ENCODE data around the gene SDC1.
A peak's percentile ranks its signal among the peaks of the same experiment; 100 is the strongest.

SDC1 gene

DNA sequence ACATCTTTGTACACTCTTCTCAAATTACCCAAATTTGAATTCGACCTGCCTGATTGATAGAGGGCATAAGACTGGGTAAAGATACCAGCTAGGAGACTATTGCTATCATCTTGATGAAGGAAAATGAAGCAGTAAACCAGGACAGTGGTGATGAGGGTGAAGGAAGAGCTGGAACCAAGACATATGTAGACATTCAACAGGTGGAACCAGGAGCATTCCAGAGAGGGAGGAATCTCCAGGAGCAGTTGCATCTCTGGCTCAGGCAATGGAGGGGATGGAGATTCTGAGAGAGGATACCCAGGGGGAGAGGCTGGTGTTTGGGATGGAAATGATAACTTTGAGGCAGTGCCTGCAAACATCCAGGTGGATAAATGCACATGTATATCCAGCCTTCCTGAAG is 41.6 kb downstream of the SDC1 start:
- no peak for DNase-seq (ENCODE audit: low read depth)
- no peak overlapping the region for H3K4me3 ChIP-seq (ENCODE audit: control insufficient read depth, low read depth, low read length)
- TF ChIP-seq, protein P1, sequence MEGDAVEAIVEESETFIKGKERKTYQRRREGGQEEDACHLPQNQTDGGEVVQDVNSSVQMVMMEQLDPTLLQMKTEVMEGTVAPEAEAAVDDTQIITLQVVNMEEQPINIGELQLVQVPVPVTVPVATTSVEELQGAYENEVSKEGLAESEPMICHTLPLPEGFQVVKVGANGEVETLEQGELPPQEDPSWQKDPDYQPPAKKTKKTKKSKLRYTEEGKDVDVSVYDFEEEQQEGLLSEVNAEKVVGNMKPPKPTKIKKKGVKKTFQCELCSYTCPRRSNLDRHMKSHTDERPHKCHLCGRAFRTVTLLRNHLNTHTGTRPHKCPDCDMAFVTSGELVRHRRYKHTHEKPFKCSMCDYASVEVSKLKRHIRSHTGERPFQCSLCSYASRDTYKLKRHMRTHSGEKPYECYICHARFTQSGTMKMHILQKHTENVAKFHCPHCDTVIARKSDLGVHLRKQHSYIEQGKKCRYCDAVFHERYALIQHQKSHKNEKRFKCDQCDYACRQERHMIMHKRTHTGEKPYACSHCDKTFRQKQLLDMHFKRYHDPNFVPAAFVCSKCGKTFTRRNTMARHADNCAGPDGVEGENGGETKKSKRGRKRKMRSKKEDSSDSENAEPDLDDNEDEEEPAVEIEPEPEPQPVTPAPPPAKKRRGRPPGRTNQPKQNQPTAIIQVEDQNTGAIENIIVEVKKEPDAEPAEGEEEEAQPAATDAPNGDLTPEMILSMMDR (conservative IDR thresholded peaks at IDR 0.05; ENCODE audit: control insufficient read depth, insufficient read depth, low read depth, low read length) = no peak

DNA sequence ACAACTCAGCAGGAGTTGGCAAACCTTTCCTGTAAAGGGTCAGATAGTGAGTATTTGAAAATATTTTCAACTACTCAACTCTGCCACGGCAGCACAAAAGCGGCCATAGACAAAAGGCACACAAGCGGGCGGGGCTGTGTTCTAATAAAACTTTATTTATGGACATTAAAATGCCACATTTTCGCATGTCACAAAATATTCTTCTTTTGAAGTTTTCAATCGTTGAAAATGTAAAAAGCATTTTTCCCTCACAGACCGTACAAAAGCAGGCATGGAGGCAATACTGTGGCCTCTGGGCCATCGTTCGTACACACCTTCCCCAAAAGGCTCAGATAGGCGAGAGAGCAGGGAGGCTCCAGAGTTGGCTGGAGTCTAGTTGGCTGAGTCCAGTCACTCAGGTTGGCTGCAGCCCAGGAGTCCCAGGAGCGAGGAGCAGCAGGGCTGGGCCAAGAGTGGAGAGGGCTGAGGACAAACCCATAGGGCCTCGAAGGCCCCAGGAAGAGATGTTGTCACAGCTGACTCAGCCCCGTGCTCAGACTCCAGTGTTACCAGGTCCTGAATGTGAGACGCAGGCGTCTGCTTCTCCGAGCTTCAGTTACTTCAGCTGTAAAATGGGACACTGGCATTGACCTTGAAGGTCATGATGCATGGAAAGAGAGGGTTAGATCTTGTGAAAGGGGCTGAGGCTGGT is 42.5 kb downstream of the SDC1 start:
- DNase-seq (ENCODE audit: low read depth) = peak; percentile 76
- H3K4me3 ChIP-seq (ENCODE audit: control insufficient read depth, low read depth, low read length) = no peak overlapping the region
- TF ChIP-seq, protein P1 (conservative IDR thresholded peaks at IDR 0.05; ENCODE audit: control insufficient read depth, insufficient read depth, low read depth, low read length) = no peak

DNA sequence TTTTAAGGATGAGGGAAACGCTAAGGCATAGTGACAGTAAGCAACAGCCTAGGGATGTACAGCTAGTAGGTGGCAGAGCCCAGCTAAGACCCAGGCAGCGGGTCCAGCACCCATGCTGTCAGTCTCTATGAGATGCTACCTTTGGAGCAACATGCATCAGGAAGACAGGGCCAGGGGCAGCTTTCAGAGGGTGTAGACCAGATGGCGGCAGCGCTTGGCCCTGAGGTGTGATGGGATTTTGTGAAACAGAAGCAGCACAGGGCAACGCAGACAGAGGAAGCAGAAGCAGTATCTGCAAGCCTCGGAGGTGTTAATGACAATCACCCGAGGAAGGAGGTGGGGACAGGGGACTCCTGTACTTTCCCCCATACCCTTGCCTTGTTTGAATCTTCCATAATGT is 43.2 kb downstream of the SDC1 start:
- TF ChIP-seq, protein P1 (conservative IDR thresholded peaks at IDR 0.05; ENCODE audit: control insufficient read depth, insufficient read depth, low read depth, low read length) = no peak
- no peak overlapping the region for H3K4me3 ChIP-seq (ENCODE audit: control insufficient read depth, low read depth, low read length)

DNA sequence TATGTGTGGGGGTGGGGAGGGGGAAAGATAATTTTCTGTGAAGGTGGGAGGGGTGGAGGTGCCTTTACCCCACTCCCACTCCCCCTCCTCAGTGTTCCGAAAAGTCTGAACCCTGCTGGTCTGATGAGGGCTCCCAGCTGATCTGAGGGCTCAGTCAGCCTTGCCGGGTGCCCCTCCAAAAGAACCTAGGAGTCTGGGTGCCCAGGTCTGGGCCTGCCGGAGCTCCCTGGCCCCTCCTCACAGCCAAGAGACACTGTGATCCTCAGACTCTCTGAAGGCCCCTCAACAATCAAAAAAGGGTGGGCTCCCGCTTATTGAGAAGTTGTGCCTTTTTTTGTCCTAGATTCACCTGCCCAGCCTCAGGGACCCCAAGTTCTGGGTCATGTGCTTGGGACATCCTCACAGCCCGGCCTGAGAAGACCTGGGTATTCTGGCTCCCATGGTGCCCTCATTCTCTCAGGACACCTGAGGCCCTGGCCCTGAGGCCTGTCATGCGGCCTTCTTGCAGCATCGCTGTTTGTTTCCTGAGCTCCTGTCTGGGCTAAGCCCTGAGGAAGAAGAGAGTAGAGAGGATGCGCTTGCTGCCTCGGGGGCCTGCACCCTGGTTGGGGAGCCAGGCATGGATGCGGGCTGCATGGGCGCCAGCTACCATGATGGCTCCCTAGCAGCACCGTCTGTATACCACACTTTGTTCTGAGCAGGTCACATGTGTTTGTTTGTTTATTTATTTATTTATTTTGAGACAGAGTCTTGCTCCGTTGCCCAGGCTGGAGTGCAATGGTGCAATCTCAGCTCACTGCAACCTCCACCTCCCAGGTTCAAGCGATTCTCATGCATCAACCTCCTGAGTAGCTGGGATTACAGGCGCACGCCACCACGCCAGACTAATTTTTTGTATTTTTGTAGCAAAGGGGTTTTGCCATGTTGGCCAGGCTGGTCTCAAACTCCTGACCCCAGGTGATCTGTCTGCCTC is 44.0 kb downstream of the SDC1 start:
- TF ChIP-seq, protein P1 (conservative IDR thresholded peaks at IDR 0.05; ENCODE audit: control insufficient read depth, insufficient read depth, low read depth, low read length) = no peak
- no peak for DNase-seq (ENCODE audit: low read depth)
- H3K4me3 ChIP-seq (ENCODE audit: control insufficient read depth, low read depth, low read length) = no peak overlapping the region

More for the DNA sequence above, 43.2 kb downstream of the SDC1 start:
- DNase-seq (ENCODE audit: low read depth) = no peak

DNA sequence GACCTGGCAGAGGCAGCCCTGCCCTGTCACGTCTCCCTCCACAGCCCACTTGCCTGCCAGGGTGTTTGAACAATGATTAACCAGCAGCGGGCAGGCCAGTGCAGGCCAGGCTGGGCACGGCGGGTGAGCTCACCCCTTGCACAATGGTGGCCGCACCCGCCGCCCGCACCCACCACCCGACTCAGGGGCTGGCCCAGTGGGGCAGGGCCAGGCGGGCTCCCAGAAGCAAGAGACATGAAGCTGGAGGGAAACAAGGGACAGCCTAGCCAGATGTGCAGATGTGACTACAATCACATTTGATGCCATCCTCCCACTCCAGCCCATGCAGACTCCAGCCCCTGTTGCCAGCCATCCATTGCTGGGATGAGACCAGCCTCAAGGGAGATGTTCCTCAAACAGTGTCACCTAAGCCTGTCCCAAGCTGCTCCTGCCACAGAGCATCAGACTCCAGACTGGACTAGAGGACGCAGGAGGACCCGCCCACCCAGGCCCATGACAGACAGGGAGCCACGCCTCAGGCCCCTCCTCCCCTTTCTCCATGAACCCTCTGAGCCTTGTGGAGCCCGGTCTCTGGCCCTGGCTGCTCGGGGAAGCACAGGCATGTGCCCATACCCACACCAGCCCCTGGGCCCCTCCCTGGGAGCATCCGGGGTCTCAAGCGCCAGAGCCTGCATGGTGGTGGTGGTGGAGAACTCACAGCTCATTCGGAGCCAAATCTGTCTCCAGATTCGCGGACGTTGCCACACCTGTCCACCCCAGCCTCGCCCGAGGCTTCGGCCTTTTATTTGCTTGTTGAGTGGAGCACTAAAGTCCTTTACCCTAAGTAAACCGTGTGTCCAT is 45.0 kb downstream of the SDC1 start:
- DNase-seq (ENCODE audit: low read depth) = no peak
- H3K4me3 ChIP-seq (ENCODE audit: control insufficient read depth, low read depth, low read length) = no peak overlapping the region
- TF ChIP-seq, protein P1 (conservative IDR thresholded peaks at IDR 0.05; ENCODE audit: control insufficient read depth, insufficient read depth, low read depth, low read length) = no peak

DNA sequence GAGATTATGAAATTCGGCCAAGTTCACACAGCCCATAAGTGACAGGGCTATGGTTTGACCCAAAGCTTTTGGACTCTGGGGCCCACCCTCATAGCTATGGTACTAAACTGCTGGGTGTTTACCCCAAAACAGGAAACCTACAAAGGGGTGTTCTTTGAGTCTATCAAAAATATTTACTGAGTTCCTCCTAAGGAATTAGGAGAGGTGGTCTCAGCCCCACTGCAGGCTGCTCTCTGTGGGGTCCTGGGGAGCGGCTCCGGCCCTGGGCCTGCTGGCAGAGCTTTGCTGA is 45.5 kb downstream of the SDC1 start:
- DNase-seq (ENCODE audit: low read depth) = no peak
- no peak overlapping the region for H3K4me3 ChIP-seq (ENCODE audit: control insufficient read depth, low read depth, low read length)
- TF ChIP-seq, protein P1 (conservative IDR thresholded peaks at IDR 0.05; ENCODE audit: control insufficient read depth, insufficient read depth, low read depth, low read length) = no peak

Measured in fibroblast of mammary gland (primary cell).